Cardiac muscle cell (in vitro differentiated cells and primary cell): ENCODE data around the gene CIAO2B. TPM values are rescaled to one million over a fixed set of nuclear protein-coding genes. Genes with fewer than 3 reads are reported as not detected.
A peak's percentile ranks its signal among the peaks of the same experiment; 100 is the strongest.

Source experiments
- DNase-seq, 2 donors: peaks; one replicate each; pipeline versions ENCODE4 v3.0.0 to v3.0.0-alpha.2; 2010 to 2017; ENCODE audit warnings: low read depth in 1 of 2, low spot score in 1 of 2
- H3K27ac ChIP-seq: fragments of 200-600 bp; sonication (generic); 2 replicates; pipeline ENCODE4 v1.5.1; 2016
- H3K27me3 ChIP-seq: fragments of 200-600 bp; sonication (generic); 2 replicates; pipeline ENCODE4 v1.6.0; 2016; ENCODE audit warnings: control low read depth
- H3K36me3 ChIP-seq: fragments of 200-600 bp; sonication (generic); 2 replicates; pipeline ENCODE4 v1.5.1; 2016; ENCODE audit warnings: control low read depth
- H3K4me1 ChIP-seq: fragments of 200-600 bp; sonication (generic); 2 replicates; pipeline ENCODE4 v1.8.1; 2017; ENCODE audit warnings: low read depth, mild to moderate bottlenecking, mixed run types
- H3K4me3 ChIP-seq: fragments of 200-600 bp; sonication (generic); 2 replicates; pipeline ENCODE4 v1.5.1; 2016; ENCODE audit warnings: mild to moderate bottlenecking
- H3K9me3 ChIP-seq: fragments of 200-600 bp; sonication (generic); 2 replicates; pipeline ENCODE4 v1.5.1; 2017; ENCODE audit warnings: low read depth, mild to moderate bottlenecking, control low read depth
- polyA plus RNA-seq: library from polyadenylated mRNA; unstranded; fragments of >200 nt; fragmentation: Nextera tagmentation; extraction: Ambion mirVana; gene quantifications from 2 replicates; pipeline ENCODE4 v1.2.1, GENCODE V29; 2016
- total RNA-seq: library from RNA; depleted of rRNA; stranded (reverse); fragments of >200 nt; gene quantifications from 2 replicates; pipeline ENCODE4 v1.2.3, GENCODE V29; 2016
- TF ChIP-seq, protein P1 (sequence below): IDR thresholded peaks from 2 replicates; pipeline ENCODE4 v1.5.1; 2012; ENCODE audit warnings: low read depth, mild to moderate bottlenecking, low read length

CIAO2B gene
- total and polyA plus RNA-seq, 2 experiments from 2014 or later = 151 to 194 TPM

GRCh38 chr16:66944054-66944441 lies 9.8 kb upstream of the CIAO2B start:
- Histone ChIP-seq H3K27me3 (peaks cover 16% of the 10 kb centered on the region), H3K27ac (peak overlapping the region; percentile 34), H3K4me1 (no peaks in the 10 kb centered on the region), H3K9me3 (no peaks in the 10 kb centered on the region), H3K36me3 (peaks cover 24% of the 10 kb centered on the region), H3K4me3 (no peak overlapping the region)
- no peak for DNase-seq
- TF ChIP-seq, protein P1, sequence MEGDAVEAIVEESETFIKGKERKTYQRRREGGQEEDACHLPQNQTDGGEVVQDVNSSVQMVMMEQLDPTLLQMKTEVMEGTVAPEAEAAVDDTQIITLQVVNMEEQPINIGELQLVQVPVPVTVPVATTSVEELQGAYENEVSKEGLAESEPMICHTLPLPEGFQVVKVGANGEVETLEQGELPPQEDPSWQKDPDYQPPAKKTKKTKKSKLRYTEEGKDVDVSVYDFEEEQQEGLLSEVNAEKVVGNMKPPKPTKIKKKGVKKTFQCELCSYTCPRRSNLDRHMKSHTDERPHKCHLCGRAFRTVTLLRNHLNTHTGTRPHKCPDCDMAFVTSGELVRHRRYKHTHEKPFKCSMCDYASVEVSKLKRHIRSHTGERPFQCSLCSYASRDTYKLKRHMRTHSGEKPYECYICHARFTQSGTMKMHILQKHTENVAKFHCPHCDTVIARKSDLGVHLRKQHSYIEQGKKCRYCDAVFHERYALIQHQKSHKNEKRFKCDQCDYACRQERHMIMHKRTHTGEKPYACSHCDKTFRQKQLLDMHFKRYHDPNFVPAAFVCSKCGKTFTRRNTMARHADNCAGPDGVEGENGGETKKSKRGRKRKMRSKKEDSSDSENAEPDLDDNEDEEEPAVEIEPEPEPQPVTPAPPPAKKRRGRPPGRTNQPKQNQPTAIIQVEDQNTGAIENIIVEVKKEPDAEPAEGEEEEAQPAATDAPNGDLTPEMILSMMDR = no peak

GRCh38 chr16:66943426-66944053 lies 9.3 kb upstream of the CIAO2B start:
- Histone ChIP-seq H3K36me3 (peaks cover 28% of the 10 kb centered on the region), H3K27ac (peak overlapping the region; percentile 34), H3K9me3 (no peaks in the 10 kb centered on the region), H3K27me3 (peaks cover 11% of the 10 kb centered on the region), H3K4me3 (no peak overlapping the region), H3K4me1 (no peaks in the 10 kb centered on the region)
- TF ChIP-seq, protein P1 = no peak
- DNase-seq = no peak

DNA sequence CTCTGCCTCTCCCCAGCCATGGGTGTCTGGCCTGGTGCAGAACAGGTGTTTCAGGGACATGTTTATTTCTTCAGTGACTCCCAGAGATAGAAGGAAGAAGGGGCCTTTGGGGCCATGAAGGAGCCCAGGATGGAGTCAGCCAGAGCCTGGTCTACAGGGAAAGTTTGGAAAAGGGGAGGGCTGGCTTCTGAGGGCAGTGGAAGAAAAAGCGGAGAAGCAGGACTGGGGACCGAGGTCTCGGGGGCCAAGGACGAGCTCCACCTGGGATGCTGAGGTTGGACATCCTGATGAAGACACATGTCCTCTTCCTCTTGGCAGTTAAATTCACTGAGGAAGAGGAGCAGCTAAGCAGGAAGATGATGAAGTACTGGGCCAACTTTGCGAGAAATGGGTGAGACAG lies 8.8 kb upstream of the CIAO2B start:
- H3K27ac ChIP-seq = no peak overlapping the region
- H3K36me3 ChIP-seq = peaks cover 28% of the 10 kb centered on the region
- TF ChIP-seq, protein P1 = no peak
- H3K27me3 ChIP-seq = peaks cover 6% of the 10 kb centered on the region
- DNase-seq = no peak
- H3K4me1 ChIP-seq = no peaks in the 10 kb centered on the region
- no peak overlapping the region for H3K4me3 ChIP-seq
- no peaks in the 10 kb centered on the region for H3K9me3 ChIP-seq

DNA sequence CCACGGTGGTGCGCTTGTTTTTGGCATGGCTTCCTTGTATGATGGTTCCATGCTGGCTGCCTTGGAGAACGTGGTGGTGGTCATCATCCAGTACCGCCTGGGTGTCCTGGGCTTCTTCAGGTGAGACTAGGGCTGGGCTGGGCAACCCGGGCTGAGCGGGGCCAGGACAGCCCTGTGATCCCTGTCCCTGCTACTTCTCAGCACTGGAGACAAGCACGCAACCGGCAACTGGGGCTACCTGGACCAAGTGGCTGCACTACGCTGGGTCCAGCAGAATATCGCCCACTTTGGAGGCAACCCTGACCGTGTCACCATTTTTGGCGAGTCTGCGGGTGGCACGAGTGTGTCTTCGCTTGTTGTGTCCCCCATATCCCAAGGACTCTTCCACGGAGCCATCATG lies 6.0 kb upstream of the CIAO2B start:
- H3K4me3 ChIP-seq = no peak overlapping the region
- peaks cover 28% of the 10 kb centered on the region for H3K36me3 ChIP-seq
- peaks cover 11% of the 10 kb centered on the region for H3K4me1 ChIP-seq
- DNase-seq = no peak
- H3K27ac ChIP-seq = no peak overlapping the region
- H3K9me3 ChIP-seq = no peaks in the 10 kb centered on the region
- TF ChIP-seq, protein P1 = no peak
- no peaks in the 10 kb centered on the region for H3K27me3 ChIP-seq

DNA sequence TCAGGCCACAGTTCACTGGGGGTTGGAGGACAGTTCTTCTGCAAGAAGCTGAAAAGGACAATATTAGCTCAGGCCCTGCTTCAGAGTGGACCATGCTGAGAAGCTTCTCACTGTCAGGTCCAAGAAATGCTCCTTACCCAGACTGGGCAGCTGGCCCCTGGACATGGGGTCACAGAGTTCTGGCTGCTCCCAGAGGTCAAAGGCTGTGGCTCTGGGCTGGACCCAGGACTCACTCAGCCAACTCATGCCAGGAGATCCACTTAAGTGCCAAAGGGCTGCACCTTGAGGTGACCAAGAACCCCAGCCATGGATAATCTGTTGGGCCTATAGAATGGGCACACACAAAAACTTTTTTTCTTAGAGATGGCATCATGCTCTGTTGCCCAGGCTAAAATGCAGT lies 5.2 kb upstream of the CIAO2B start:
- Histone ChIP-seq H3K4me1 (peaks cover 12% of the 10 kb centered on the region), H3K27ac (no peak overlapping the region), H3K36me3 (peaks cover 28% of the 10 kb centered on the region), H3K4me3 (no peak overlapping the region), H3K9me3 (no peaks in the 10 kb centered on the region), H3K27me3 (no peaks in the 10 kb centered on the region)
- TF ChIP-seq, protein P1 = no peak
- DNase-seq = no peak
